ENCODE measurements around the gene RNFT2. TPM values are rescaled to one million over a fixed set of nuclear protein-coding genes. Genes with fewer than 3 reads are reported as not detected.

RNFT2 gene
- total RNA-seq, 1 experiment from 2014 or later, result 12.6 TPM

- ATAC-seq (no peak), DNase-seq (no peak)
- Histone ChIP-seq H3K4me2 (ENCODE audit: low read length) (no peak overlapping the region), H3K27me3 (ENCODE audit: low read length) (peaks cover 8% of the 10 kb centered on the region), H3K36me3 (ENCODE audit: low read depth, low read length) (no peaks in the 10 kb centered on the region), H4K20me1 (ENCODE audit: low read length) (no peaks in the 10 kb centered on the region), H3K9ac (ENCODE audit: low read length) (no peak overlapping the region), H3K79me2 (ENCODE audit: low read length) (no peaks in the 10 kb centered on the region), H2AFZ (ENCODE audit: low read length) (no peak overlapping the region), H3K9me2 (replicated peaks; ENCODE audit: low read length) (no peaks in the 10 kb centered on the region), H3K4me1 (ENCODE audit: insufficient read depth, low read length) (peaks cover 13% of the 10 kb centered on the region), H3K9me3 (ENCODE audit: low read length) (no peaks in the 10 kb centered on the region), H3F3A (ENCODE audit: low read length, unreplicated experiment) (no peaks in the 10 kb centered on the region), H3K4me3 (ENCODE audit: low read length) (no peak overlapping the region), H3K27ac (ENCODE audit: low read length) (no peak overlapping the region)
- ChIA-PET CTCF (interaction anchor here (1.1 kb wide), 2 partner anchors 11 to 117 kb away, joined by 4 to 8 read pairs; no protein-coding TSS in a partner anchor), POLR2A (ENCODE audit: unreplicated experiment) (no interaction called here)
- TF ChIP-seq CTCF (conservative IDR thresholded peaks at IDR 0.05; ENCODE audit: low read depth, low read length) (no peak), EZH2 (IDR thresholded peaks at IDR 0.05; ENCODE audit: low read length, unreplicated experiment) (no peak)
- no TSS peak for BruUV-seq (replicated peaks)
- intact Hi-C loops (cut with micrococcal nuclease), result loop anchor here (2.0 to 10.0 kb wide), 5 partner anchors 110 to 843 kb away; no protein-coding TSS in a partner anchor
Measured at GRCh38 chr12:116707751-116708150, 30.4 kb upstream of the RNFT2 start.

- H3K9me2 ChIP-seq (replicated peaks; ENCODE audit: low read length), result no peaks in the 10 kb centered on the region
- ATAC-seq (peak; percentile 92), DNase-seq (peak; percentile 86)
- peak overlapping the region; percentile 85 for H3K4me2 ChIP-seq (ENCODE audit: low read length)
- H3F3A ChIP-seq (ENCODE audit: low read length, unreplicated experiment), result no peaks in the 10 kb centered on the region
- no peak overlapping the region for H3K27ac ChIP-seq (ENCODE audit: low read length)
- peaks cover 13% of the 10 kb centered on the region for H3K4me1 ChIP-seq (ENCODE audit: insufficient read depth, low read length)
- no peaks in the 10 kb centered on the region for H4K20me1 ChIP-seq (ENCODE audit: low read length)
- no TSS peak for BruUV-seq (replicated peaks)
- H3K4me3 ChIP-seq (ENCODE audit: low read length), result peak overlapping the region; percentile 61
- intact Hi-C loops (cut with micrococcal nuclease), result loop anchor here (2.0 to 10.0 kb wide), 5 partner anchors 108 to 844 kb away; no protein-coding TSS in a partner anchor
- ChIA-PET POLR2A (ENCODE audit: unreplicated experiment) (no interaction called here), CTCF (interaction anchor here (0.5 to 2.5 kb wide), 19 partner anchors 10 to 765 kb away, joined by 3 to 24 read pairs (median 4); partner anchors contain the start of gene HRK)
- no peaks in the 10 kb centered on the region for H3K36me3 ChIP-seq (ENCODE audit: low read depth, low read length)
- TF ChIP-seq EZH2phosphoT487 (IDR thresholded peaks at IDR 0.05; ENCODE audit: borderline replicate concordance, low read length) (no peak), CTCF (conservative IDR thresholded peaks at IDR 0.05; ENCODE audit: low read depth, low read length) (peak; percentile 92), EZH2 (IDR thresholded peaks at IDR 0.05; ENCODE audit: low read length, unreplicated experiment) (peak; percentile 44)
- H2AFZ ChIP-seq (ENCODE audit: low read length), result peak overlapping the region; percentile 78
- H3K9ac ChIP-seq (ENCODE audit: low read length), result no peak overlapping the region; the same call in 1 of the 2 replicates
- H3K9me3 ChIP-seq (ENCODE audit: low read length), result no peaks in the 10 kb centered on the region
- peaks cover 8% of the 10 kb centered on the region for H3K27me3 ChIP-seq (ENCODE audit: low read length)
- H3K79me2 ChIP-seq (ENCODE audit: low read length), result no peaks in the 10 kb centered on the region
Measured at GRCh38 chr12:116708826-116709756, 29.0 kb upstream of the RNFT2 start.

Data from PC-3 (cell line).